Measurements from ENCODE around the gene FAM204A. TPM values are rescaled to one million over a fixed set of nuclear protein-coding genes. Genes with fewer than 3 reads are reported as not detected.

The FAM204A gene
- total and polyA plus RNA-seq, 2 of the 13 experiments (the other 11 are each of a cell fraction or from before 2014, with no cell fraction given): 9.2 to 61.0 TPM

GRCh38 chr10:118255355-118255754 lies 86.8 kb downstream of the FAM204A start (continued):
- TF ChIP-seq CSRNP2 (CRISPR knock-in tag; conservative IDR thresholded peaks at IDR 0.05; ENCODE audit: low read depth): no peak

GRCh38 chr10:118254654-118255053 lies 87.5 kb downstream of the FAM204A start:
- intact Hi-C loops (cut with micrococcal nuclease; ENCODE audit: unreplicated experiment) (no loop called here), in situ Hi-C loops (cut with HindIII; ENCODE audit: extremely low pct_ligation_motif_present, low pct_unique_long_range_greater_than_20kb) (no loop called here)
- H3K9ac ChIP-seq (ENCODE audit: insufficient read depth, low read depth, low read length): no peak overlapping the region
- H3K27me3 ChIP-seq (ENCODE audit: control insufficient read depth in 1 of 2, insufficient read depth in 2 of 2, low read length in 2 of 2): peaks cover 0 to 42% of the 10 kb centered on the region in 2 experiments; a peak in 2 of 5 replicates
- FAIRE-seq (no peak), ATAC-seq (no peak), DNase-seq (ENCODE audit: low spot score) (no peak)
- no peak overlapping the region for H2AFZ ChIP-seq (ENCODE audit: low read length)
- CTCF ChIA-PET (ENCODE audit: low intra/inter-chr PET ratio, low total read pairs): no interaction called here
- no peaks in the 10 kb centered on the region for H3K36me3 ChIP-seq (replicated peaks in 1 of 2; ENCODE audit: control insufficient read depth in 1 of 2, insufficient read depth in 2 of 2, low read length in 2 of 2)
- no peaks in the 10 kb centered on the region for H4K20me1 ChIP-seq (ENCODE audit: insufficient read depth, low read length)
- WGBS (ENCODE audit: low lambda C conversion rate): 8% methylated on average over 4 of the region's 4 CpGs
- no peaks in the 10 kb centered on the region for H3K79me2 ChIP-seq (ENCODE audit: insufficient read depth, low read length)
- H3K4me1 ChIP-seq (ENCODE audit: insufficient read depth, low read length): no peaks in the 10 kb centered on the region
- BruUV-seq (replicated peaks): no TSS peak
- H3K4me3 ChIP-seq (replicated peaks in 1 of 3; ENCODE audit: insufficient read depth in 1 of 3, low read depth in 2 of 3, low read length in 3 of 3): no peak overlapping the region
- TF ChIP-seq IRF1 (CRISPR knock-in tag; IDR thresholded peaks at IDR 0.05; ENCODE audit: low read depth) (no peak), MYNN (CRISPR knock-in tag; IDR thresholded peaks at IDR 0.05; ENCODE audit: low read depth) (no peak), ZSCAN22 (CRISPR knock-in tag; IDR thresholded peaks at IDR 0.05) (no peak), ZNF512 (CRISPR knock-in tag; IDR thresholded peaks at IDR 0.05) (no peak), SP1 (IDR thresholded peaks at IDR 0.05) (no peak), SP1 (CRISPR knock-in tag; IDR thresholded peaks at IDR 0.05) (no peak), NFIC (IDR thresholded peaks at IDR 0.05; ENCODE audit: low read length) (no peak), DNMT3B (CRISPR knock-in tag; conservative IDR thresholded peaks at IDR 0.05) (no peak), ADNP (CRISPR knock-in tag; IDR thresholded peaks at IDR 0.05) (no peak), HOXA7 (CRISPR knock-in tag; IDR thresholded peaks at IDR 0.05) (no peak), FOXC1 (CRISPR knock-in tag; IDR thresholded peaks at IDR 0.05; ENCODE audit: borderline replicate concordance) (no peak), DBP (CRISPR knock-in tag; IDR thresholded peaks at IDR 0.05; ENCODE audit: not compliant biosample characterization) (no peak)
- POLR2A ChIA-PET: no interaction called here
- H3K4me2 ChIP-seq (ENCODE audit: low read depth, low read length): no peak overlapping the region
- no peaks in the 10 kb centered on the region for H3K9me3 ChIP-seq (ENCODE audit: low read length)
- no peak overlapping the region for H3K27ac ChIP-seq (ENCODE audit: extremely low read length, insufficient read depth, low read length)
